Stimulated activated CD8-positive, alpha-beta memory T cell treated with anti-CD3 and anti-CD28 coated beads, Interleukin-4, amount 100 ng/mL, for 1 hour (primary cell): ENCODE measurements around the gene EPPIN.
"Not testable (repeated sequence)": the region's sequence is repeated elsewhere in the genome, so short reads cannot be mapped to it uniquely, and the experiment has no call there.

ENCODE experiments used
- DNase-seq, 2 donors: peaks; one replicate each; pipeline ENCODE4 v3.0.0-alpha.2; 2020; ENCODE audit warnings: low read depth in 2 of 2, low spot score in 1 of 2

The EPPIN gene

GRCh38 chr20:45547206-45547770, at the start of gene EPPIN:
TSS of gene EPPIN (minus strand) at chr20:45547401. CDS start at chr20:45547357, 44 bp downstream.
- no peak for DNase-seq

GRCh38 chr20:45595235-45595634, 48.0 kb upstream of the EPPIN start:
- DNase-seq, result no peak

GRCh38 chr20:45593498-45593897, 46.3 kb upstream of the EPPIN start:
- no peak for DNase-seq

- no peak for DNase-seq
These were observed 45.5 kb upstream of the EPPIN start for GRCh38 chr20:45592574-45593189.

GRCh38 chr20:45589725-45590124, 42.5 kb upstream of the EPPIN start:
- no peak for DNase-seq

GRCh38 chr20:45588800-45589199, 41.6 kb upstream of the EPPIN start:
- DNase-seq, result no peak

- DNase-seq, result not testable (repeated sequence)
These were observed 38.8 kb upstream of the EPPIN start for GRCh38 chr20:45585986-45586385.

GRCh38 chr20:45584294-45584693, 37.1 kb upstream of the EPPIN start:
- not testable (repeated sequence) for DNase-seq

GRCh38 chr20:45583502-45583901, 36.3 kb upstream of the EPPIN start:
- no peak for DNase-seq

GRCh38 chr20:45581702-45582101, 34.5 kb upstream of the EPPIN start:
- DNase-seq, result no peak

- DNase-seq, result no peak
These were observed 32.0 kb upstream of the EPPIN start, which contains the start of gene WFDC8 for GRCh38 chr20:45579184-45579583. TSS of gene WFDC8 (minus strand) at chr20:45579284. CDS start at chr20:45579247, 37 bp downstream.

GRCh38 chr20:45578231-45578630, 31.0 kb upstream of the EPPIN start:
- no peak for DNase-seq

GRCh38 chr20:45576995-45577394, 29.8 kb upstream of the EPPIN start:
- DNase-seq, result no peak

GRCh38 chr20:45575931-45576330, 28.7 kb upstream of the EPPIN start:
- DNase-seq, result no peak

- not testable (repeated sequence) for DNase-seq
These were observed 22.4 kb upstream of the EPPIN start for GRCh38 chr20:45569650-45570049.

- DNase-seq, result no peak
These were observed 17.6 kb upstream of the EPPIN start for GRCh38 chr20:45564760-45565276.

- no peak for DNase-seq
These were observed 8.0 kb upstream of the EPPIN start for GRCh38 chr20:45555198-45555597.

- DNase-seq, result no peak
These were observed 5.3 kb upstream of the EPPIN start for GRCh38 chr20:45552456-45552855.

GRCh38 chr20:45550765-45551164, 3.6 kb upstream of the EPPIN start:
- no peak for DNase-seq

- no peak for DNase-seq
These were observed 1.2 kb upstream of the EPPIN start for GRCh38 chr20:45548410-45548809.

GRCh38 chr20:45545754-45546453, 1.3 kb downstream of the EPPIN start:
- DNase-seq, result no peak

GRCh38 chr20:45545351-45545750, 1.9 kb downstream of the EPPIN start:
- no peak for DNase-seq
